Thoracic aorta (tissue), 2 donors: ENCODE data around the gene GARNL3. TPM values are rescaled to one million over a fixed set of nuclear protein-coding genes. Genes with fewer than 3 reads are reported as not detected.

ENCODE experiments used
- ATAC-seq: fragments of 150-250 bp; one replicate; pipeline ENCODE4 v1.8.0; 2017; ENCODE audit warnings: low read depth; ENCODE audit not compliant: insufficient number of reproducible peaks, low FRiP score
- DNase-seq: peaks from one replicate; pipeline ENCODE4 v3.0.0-alpha.2; 2020; ENCODE audit warnings: low spot score
- H3K27ac ChIP-seq, 2 donors: fragments of 200-600 bp; sonication (generic); 1 replicate in 1 of 2; 2 replicates in 1 of 2; pipeline ENCODE4 v1.5.1; 2016; ENCODE audit warnings: mild to moderate bottlenecking in 2 of 2, moderate library complexity in 2 of 2
- H3K27me3 ChIP-seq: fragments of 200-600 bp; sonication (generic); replicated peaks from 2 replicates; pipeline ENCODE4 v1.6.0; 2016; ENCODE audit warnings: mild to moderate bottlenecking; ENCODE audit not compliant: insufficient read depth
- H3K36me3 ChIP-seq: fragments of 200-600 bp; sonication (generic); one replicate; pipeline ENCODE4 v1.5.1; 2016
- H3K4me1 ChIP-seq, 2 donors: fragments of 200-600 bp; sonication (generic); 1 replicate in 1 of 2; 2 replicates in 1 of 2; pipeline versions ENCODE4 v1.5.1 to v1.6.0; 2016; ENCODE audit warnings: low read depth in 2 of 2, mild to moderate bottlenecking in 1 of 2; ENCODE audit not compliant: control insufficient read depth in 1 of 2
- H3K4me3 ChIP-seq: fragments of 200-600 bp; sonication (generic); 2 replicates; pipeline ENCODE4 v1.5.1; 2016; ENCODE audit warnings: mild to moderate bottlenecking
- H3K9me3 ChIP-seq: fragments of 200-600 bp; sonication (generic); 2 replicates; pipeline ENCODE4 v1.5.1; 2016
- CTCF ChIP-seq: fragments of 200-600 bp; sonication (generic); IDR thresholded peaks from one replicate; pipeline ENCODE4 v1.5.1; 2019; ENCODE audit warnings: antibody characterized with exemption
- total RNA-seq, 2 donors: library from RNA; depleted of rRNA; stranded (reverse); fragments of >200 nt; gene quantifications; one replicate each; pipeline versions ENCODE4 v1.1.0 to v1.2.3, GENCODE V29; 2016

Gene GARNL3
- total RNA-seq, 2 donors from 2014 or later: 59.3 to 63.4 TPM

- H3K9me3 ChIP-seq: peaks cover under 1% of the 10 kb centered on the region
- no peaks in the 10 kb centered on the region for H3K27me3 ChIP-seq
- no peak for TF ChIP-seq CTCF
- no peak overlapping the region for H3K27ac ChIP-seq
- H3K4me3 ChIP-seq: no peak overlapping the region
- no peak for DNase-seq
- no peaks in the 10 kb centered on the region for H3K4me1 ChIP-seq
- peaks cover 67% of the 10 kb centered on the region for H3K36me3 ChIP-seq
- ATAC-seq: no peak
Measured at GRCh38 chr9:127438394-127438793, 173.8 kb downstream of the GARNL3 start.

Other genes starting within 250 kb of the GARNL3 start
- gene ANGPTL2, start 142.1 kb upstream of the GARNL3 start, total RNA-seq: 10 to 100 TPM; 18.6 to 49.1 TPM
- gene SLC2A8, start 132.4 kb downstream of the GARNL3 start, total RNA-seq: 10 to 100 TPM; 21.3 to 33.4 TPM
- gene ZNF79, start 159.6 kb downstream of the GARNL3 start, total RNA-seq: 10 to 100 TPM in 1 of 2 donors, 1 to 10 TPM in 1; 7.3 to 12.2 TPM
- 1,000 to 10,000 TPM in 1 of 2 donors, 100 to 1,000 TPM in 1; 806 to 1,256 TPM for gene RPL12, start 186.6 kb downstream of the GARNL3 start, total RNA-seq
- 10 to 100 TPM; 16.4 to 22.6 TPM for gene LRSAM1, start 186.7 kb downstream of the GARNL3 start, total RNA-seq